Activated CD4-positive, CD25-positive, alpha-beta regulatory T cell treated with anti-CD3 and anti-CD28 coated beads, Interleukin-2, amount 50 U/mL, for 24 hours (primary cell): ENCODE data around the gene COL13A1.

Experiments used
- ATAC-seq, 2 donors: fragments of 150-1000 bp; cut with Tn5 transposase; one replicate each; pipeline ENCODE4 v1.10.0; 2021; ENCODE audit warnings: mild to moderate bottlenecking in 1 of 2, moderate library complexity in 1 of 2

COL13A1 gene

DNA sequence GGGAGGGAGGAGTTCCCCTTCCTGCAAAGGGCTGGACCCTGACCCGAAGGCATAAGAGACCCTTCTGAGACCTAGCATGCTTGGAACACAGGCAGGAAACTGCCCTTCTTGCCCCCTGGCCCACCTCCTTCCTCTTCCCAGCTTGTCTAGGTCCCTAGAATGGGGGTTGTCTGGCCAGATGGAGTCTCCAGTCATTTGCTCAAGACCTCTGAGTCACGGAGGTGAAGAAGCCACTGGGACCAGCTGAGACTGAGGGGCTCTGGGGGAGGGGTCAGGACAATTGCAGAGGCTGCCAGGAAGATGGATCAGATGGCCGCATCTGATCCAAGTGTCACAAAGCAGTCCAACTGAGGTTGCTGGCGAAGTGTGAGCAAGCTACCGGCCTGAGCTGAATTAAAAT, 46.2 kb downstream of the COL13A1 start:
- ATAC-seq = no peak

GRCh38 chr10:69848454-69848853, 46.7 kb downstream of the COL13A1 start:
- no peak for ATAC-seq

GRCh38 chr10:69849825-69850224, 48.1 kb downstream of the COL13A1 start:
- ATAC-seq = no peak

DNA sequence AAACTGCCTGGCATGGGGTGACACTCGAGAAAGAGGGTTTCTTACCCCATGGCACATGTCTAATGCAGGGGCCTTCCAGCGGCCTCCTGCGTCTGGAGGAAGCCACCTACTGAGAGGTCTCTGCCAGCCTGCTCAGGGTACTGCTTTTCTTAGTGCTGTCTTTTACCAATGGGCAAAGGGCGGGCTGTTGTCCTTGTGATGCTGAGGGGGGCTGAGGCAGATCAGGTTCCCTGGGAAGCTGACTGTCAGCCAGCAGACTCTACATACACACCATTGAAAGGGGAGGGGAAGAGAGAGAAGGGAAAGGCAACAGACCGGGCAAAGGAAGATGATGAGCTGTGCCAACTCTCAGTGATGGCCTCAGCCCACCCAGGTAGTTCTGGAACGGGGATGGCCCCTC, 48.7 kb downstream of the COL13A1 start:
- no peak for ATAC-seq

- ATAC-seq = no peak
These were observed 49.6 kb downstream of the COL13A1 start for GRCh38 chr10:69851306-69851705.

DNA sequence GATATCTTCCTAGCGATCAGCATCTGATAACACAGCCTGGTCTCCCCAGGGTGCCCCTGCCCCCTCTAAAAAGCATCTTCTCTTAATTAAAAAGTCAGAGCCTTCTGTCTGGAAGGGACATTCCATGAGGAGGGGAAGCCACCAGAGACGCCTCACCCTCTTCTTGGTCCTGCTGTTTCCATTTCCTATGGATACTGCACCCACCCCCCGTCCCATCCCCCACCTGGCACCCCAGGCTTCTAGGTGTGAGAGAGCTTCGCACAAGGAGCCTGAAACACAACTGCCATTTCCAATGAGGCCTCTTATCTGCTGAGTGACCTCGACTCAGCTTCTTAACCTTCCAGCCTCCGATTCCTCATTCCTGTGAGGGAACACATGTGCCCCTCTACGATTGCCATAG, 51.4 kb downstream of the COL13A1 start:
- ATAC-seq = no peak

DNA sequence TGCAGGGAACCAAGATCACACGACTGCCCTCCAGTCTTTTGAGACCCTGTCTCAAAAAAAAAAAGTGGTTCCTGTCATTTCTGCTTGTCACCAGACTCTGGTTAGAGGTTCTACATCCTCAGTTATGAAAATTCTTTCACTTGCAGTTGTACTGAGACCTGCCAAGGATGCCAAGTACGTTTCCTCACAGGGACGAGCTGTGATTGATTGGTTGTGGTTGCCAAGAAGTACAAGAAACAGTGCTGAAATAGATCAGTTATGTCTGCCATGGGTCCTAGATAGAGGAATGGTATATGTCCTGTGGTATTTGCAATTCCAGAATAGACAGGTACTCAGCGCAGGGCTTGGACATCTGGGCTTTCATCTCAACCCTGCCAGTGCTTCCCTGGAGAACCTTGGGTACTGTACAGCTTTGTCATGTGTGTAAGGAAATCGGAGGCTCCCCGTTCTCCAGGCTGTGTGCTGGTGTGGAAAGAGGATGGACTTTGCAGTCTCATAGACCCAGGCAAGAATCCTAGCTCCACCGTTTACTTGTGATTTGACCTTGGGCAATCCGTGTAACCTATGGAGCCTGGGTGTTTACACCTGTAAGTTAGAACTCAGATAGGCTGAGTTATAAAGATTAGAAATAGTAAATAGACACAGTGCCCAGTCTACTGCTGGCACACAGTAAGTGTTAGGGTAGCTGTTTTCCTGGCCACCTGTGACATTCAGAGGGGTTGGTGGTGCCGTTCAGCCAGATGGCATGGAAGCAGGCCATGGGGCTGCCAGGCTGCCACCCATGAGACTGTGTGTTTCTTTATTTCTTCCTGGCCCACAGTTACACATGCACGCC, 53.0 kb downstream of the COL13A1 start:
- ATAC-seq = no peak

- no peak for ATAC-seq
These were observed 53.8 kb downstream of the COL13A1 start for GRCh38 chr10:69855346-69856111.

DNA sequence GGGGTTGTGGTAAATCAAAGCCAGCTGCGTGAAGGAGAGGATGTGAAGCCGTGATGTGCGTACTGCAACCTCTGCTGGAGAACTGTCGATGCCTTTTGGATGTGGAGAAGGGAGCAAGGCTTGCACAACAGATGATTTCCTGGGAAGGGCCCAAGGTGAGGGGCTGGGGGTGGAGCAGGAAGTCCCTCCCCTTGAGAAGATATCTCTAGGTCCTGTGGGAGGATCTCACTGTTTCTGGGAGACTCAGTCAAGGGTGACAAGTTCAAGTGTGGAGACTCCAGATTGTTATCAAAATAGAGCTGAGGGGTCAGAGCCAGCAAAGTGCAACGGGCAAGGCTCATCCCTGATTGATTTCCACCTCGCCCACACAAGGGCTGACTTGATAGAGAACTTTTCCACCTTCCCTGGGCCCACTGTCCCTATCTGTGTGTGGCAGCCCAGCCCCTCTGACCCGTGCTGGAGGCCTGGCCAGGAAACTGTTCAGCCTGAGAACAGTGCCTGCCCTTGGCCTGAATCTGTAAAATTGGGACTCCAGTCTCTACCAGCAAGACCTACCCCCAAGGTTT, 55.0 kb downstream of the COL13A1 start:
- no peak for ATAC-seq

GRCh38 chr10:69858201-69858600, 56.5 kb downstream of the COL13A1 start:
- ATAC-seq = no peak

DNA sequence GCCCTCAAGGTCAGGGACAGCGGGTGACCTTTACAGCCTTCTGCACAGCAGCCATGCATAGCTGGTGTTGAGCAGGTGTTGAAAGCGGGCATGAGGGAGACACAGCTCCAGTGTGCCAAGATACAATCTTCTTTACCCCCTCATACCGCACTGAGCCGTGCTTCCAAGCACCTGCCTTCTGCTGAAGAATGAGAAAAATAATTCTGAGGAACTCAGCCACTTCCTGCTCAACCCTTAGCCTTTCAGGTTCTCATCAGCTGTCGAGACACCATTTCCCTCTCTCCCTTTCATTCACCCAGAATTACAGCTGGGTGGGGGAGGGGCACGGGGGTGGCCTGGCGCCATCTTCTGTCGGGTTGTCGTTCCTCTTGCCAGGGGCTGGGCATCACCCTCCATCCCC, 58.6 kb downstream of the COL13A1 start:
- no peak for ATAC-seq

DNA sequence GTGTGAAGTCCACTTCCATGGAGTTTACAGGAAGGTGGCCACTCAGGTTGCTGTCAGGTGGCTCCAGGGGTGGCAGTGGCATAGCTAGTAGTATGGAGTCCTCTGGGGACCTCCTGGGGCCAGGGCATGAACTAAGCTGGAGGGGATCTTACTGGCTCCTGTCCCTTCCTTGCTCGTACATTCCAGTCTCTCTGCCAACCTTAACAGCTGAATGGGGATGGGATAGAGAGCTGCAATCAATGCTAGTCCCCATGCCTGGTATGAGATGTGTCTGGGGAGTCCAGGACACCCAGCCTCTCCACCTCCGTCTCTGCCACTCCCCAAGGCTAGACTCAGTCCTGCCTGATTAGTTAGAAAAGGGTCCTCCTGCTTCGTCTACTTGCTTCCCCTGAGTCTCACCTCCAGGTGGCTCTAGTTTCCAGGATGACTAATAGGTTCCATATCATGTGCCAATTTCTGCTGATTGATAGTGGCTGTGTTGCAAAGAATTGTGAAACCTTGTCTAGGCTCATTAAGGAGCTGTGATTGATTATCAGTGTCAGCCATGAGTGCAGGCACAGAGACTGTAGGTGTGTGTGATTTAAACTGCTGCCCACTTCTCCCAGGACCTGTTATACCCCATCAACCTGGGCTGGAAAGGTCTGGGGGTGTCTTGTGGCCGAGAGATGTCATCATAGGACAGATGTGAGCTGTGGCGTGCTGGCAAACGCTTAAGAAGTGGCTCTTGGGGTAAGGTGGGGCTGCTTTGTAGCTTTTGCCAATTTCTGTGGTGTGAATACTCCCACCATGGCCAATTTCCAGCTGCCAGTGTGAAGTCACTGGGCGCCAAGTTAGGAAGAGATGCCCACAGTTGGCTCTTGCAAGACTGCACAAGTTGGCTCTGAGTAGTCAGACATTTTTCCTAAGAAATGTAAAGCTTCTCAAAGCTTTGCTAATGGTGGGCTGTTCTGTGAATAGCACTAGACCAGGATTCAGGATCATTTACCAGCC, 59.8 kb downstream of the COL13A1 start:
- peak; percentile 17 to 41 for ATAC-seq

- no peak for ATAC-seq
These were observed 61.3 kb downstream of the COL13A1 start for GRCh38 chr10:69862882-69863530.

DNA sequence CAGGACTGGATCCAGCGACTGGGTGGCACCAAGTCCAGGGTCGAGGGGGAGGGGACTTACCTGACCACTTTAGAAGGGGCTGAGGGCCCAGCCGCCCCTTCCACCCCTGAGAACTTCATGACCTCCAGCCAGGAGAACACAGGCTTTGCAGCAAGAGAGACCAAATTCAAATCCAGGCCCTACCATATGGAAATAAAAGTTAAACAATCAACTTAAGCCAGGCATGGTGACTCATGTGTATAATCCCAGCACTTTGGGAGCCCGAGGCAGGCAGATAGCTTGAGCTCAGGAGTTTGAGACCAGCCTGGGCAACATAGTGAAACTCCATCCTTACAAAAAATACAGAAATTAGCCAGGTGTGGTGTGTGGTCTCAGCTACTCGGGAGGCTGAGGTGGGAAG, 61.9 kb downstream of the COL13A1 start:
- ATAC-seq = no peak

GRCh38 chr10:69864321-69864720, 62.6 kb downstream of the COL13A1 start:
- ATAC-seq = no peak

DNA sequence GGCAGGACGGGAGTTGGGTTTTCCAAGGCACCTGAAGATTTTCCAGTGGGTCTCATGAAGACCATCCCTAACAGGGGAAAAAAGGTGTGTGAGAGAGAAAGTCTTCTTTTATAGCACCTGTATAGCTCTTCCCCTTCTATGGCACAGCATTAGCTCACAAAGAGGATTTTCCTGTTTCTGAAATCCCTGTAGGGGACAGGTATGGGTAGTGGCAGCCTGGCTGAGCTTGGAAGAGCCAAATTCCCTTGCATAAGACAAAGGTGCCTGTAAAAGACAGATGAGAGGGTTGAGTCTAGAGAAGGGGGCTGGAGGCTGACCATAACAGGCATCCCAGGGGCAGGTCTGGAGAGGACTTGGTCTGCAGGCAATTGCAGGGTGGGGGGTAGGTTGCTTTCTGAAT, 63.7 kb downstream of the COL13A1 start:
- ATAC-seq = no peak

DNA sequence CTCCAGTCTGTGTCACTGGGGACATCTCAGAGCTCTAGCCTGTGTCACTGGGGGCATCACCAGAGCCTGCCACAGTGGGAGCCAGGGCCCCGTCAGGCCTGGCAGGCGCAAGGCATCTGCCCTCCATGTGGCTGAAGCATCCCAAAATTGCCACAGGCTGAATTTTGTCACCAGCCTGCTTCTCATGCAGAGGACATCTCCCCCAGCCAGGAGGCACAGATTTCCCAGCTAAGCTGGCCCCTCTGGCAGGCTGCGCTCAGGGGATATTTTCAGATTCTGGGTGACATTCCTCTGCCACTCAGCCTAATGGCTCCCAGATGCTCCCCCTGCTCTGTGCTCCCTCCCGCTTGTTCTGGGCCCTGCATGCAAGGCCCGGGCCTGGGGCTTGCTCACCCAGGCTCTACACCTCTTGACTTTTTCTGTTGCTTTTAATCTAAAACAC, 64.6 kb downstream of the COL13A1 start:
- ATAC-seq = no peak

DNA sequence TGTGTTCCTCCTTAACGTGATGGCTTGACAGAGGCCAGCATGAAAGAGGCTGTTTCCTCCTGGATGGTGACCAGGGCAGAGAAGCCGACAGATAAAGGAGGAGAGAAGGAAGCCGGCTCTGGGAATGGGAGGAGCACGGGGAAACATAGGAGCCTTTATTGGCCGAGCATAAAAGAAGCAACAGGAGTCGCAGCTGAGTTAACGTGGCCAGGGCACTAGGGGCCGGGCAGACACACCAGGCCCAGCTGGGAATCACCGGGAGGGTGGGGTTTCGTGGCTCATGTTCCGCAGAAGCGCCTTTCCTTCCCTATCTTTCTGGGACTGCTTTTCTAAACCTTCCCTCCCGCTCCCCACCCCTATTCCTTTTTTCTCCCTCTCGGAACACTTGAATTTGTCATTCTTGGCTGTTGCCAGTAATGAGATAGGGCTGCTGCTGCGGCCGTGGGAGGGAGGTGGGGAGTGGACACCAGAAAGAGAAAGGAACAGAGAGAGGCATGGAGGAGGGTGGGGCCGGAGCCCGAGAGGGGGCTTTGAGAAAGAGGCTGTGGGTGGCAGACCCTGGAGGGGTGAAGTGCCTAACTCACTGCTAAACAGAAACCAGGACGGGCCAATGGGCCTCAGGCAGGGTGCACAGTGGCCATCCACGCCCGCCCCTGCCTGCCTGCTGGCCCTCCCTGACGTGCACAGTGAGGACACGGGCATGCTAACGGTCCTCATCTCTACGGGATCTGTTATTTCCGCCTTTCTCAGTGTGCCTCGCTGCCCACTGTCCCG, 65.2 kb downstream of the COL13A1 start:
- no peak for ATAC-seq

- no peak for ATAC-seq
These were observed 66.2 kb downstream of the COL13A1 start for GRCh38 chr10:69867699-69868558.

DNA sequence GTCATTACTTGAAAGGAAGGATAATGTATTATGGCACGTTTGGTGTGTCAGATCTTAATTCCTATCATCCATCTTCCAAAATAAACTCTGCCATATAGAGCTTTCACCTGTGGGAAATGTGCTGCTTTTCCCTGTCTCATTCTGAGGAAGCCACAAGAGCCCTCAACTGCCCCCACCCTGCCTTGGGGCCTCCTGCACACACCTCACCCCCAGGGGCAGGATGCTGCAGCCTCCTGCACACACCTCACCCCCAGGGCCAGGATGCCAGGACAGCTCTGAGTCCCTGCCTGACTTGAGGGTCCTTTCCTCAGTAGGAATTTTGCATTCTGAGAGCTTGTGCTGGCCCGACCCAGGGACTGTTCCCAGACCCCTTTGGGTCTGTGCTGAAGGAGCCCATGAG, 67.1 kb downstream of the COL13A1 start:
- no peak for ATAC-seq
